ENCODE measurements around the gene ACSF3. TPM values are rescaled to one million over a fixed set of nuclear protein-coding genes. Genes with fewer than 3 reads are reported as not detected.

Gene ACSF3
- total RNA-seq, 1 experiment from 2014 or later, result 33.5 TPM

DNA sequence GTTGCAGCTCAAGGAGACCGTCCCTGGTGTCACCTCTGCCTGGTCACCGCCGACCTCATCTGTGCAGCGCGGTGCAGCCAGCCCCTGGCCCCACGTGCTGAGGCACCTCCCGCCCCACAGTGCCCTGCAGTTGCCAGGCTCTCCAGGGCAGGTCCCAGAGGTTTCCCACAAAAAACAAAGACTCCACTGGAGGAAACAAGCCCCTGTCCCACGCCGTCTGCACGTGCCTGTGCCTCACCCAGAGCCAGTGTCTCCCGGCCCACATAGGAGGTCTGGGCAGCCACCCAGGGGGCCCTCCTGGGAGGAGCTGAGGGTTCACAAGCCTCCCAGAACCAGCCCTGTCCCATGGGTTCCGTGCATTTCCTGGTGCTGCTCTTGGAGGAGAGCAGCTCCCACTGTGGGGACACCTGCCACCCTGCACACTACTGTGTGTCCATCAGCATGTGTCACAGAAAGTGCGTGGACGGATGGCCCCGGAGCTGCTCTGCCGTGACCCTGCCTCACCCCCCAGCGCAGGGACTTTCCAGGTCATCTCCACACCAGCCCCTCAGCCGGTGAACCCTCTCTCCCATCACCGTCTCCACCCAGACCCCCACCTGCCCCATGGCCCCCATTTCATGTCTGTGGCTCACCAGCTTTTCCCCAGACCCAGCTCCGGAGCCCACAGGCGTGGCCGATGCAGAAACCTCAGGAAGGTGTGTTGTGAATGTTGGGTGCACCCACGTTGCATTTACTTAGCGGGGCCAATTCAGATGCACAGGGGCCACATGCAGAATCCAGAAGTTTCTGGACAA is 60.9 kb downstream of the ACSF3 start:
- no TSS peak for BruUV-seq (replicated peaks)
- peaks cover 10% of the 10 kb centered on the region; the same call in 1 of the 2 replicates for H3K4me1 ChIP-seq (ENCODE audit: insufficient read depth, low read length)
- peaks cover 7% of the 10 kb centered on the region for H3F3A ChIP-seq (ENCODE audit: low read length, unreplicated experiment)
- H3K4me3 ChIP-seq (ENCODE audit: low read length), result no peak overlapping the region
- intact Hi-C loops (cut with micrococcal nuclease), result no loop called here
- no peak for TF ChIP-seq EZH2 (IDR thresholded peaks at IDR 0.05; ENCODE audit: low read length, unreplicated experiment)
- TF ChIP-seq EZH2phosphoT487 (IDR thresholded peaks at IDR 0.05; ENCODE audit: borderline replicate concordance, low read length), result no peak
- TF ChIP-seq, protein P1, sequence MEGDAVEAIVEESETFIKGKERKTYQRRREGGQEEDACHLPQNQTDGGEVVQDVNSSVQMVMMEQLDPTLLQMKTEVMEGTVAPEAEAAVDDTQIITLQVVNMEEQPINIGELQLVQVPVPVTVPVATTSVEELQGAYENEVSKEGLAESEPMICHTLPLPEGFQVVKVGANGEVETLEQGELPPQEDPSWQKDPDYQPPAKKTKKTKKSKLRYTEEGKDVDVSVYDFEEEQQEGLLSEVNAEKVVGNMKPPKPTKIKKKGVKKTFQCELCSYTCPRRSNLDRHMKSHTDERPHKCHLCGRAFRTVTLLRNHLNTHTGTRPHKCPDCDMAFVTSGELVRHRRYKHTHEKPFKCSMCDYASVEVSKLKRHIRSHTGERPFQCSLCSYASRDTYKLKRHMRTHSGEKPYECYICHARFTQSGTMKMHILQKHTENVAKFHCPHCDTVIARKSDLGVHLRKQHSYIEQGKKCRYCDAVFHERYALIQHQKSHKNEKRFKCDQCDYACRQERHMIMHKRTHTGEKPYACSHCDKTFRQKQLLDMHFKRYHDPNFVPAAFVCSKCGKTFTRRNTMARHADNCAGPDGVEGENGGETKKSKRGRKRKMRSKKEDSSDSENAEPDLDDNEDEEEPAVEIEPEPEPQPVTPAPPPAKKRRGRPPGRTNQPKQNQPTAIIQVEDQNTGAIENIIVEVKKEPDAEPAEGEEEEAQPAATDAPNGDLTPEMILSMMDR (conservative IDR thresholded peaks at IDR 0.05; ENCODE audit: low read depth, low read length), result no peak
- H3K9ac ChIP-seq (ENCODE audit: low read length), result no peak overlapping the region
- H3K4me2 ChIP-seq (ENCODE audit: low read length), result no peak overlapping the region
- ChIA-PET CTCF (no interaction called here), POLR2A (ENCODE audit: unreplicated experiment) (no interaction called here)
- ATAC-seq, result peak; percentile 29
- H3K36me3 ChIP-seq (ENCODE audit: low read depth, low read length), result no peaks in the 10 kb centered on the region
- no peaks in the 10 kb centered on the region for H3K9me2 ChIP-seq (replicated peaks; ENCODE audit: low read length)
- no peak overlapping the region for H2AFZ ChIP-seq (ENCODE audit: low read length)
- H3K27me3 ChIP-seq (ENCODE audit: low read length), result no peaks in the 10 kb centered on the region
- H4K20me1 ChIP-seq (ENCODE audit: low read length), result no peaks in the 10 kb centered on the region
- no peak for DNase-seq
- H3K27ac ChIP-seq (ENCODE audit: low read length), result no peak overlapping the region
- no peaks in the 10 kb centered on the region for H3K9me3 ChIP-seq (ENCODE audit: low read length)
- no peaks in the 10 kb centered on the region for H3K79me2 ChIP-seq (ENCODE audit: low read length)

DNA sequence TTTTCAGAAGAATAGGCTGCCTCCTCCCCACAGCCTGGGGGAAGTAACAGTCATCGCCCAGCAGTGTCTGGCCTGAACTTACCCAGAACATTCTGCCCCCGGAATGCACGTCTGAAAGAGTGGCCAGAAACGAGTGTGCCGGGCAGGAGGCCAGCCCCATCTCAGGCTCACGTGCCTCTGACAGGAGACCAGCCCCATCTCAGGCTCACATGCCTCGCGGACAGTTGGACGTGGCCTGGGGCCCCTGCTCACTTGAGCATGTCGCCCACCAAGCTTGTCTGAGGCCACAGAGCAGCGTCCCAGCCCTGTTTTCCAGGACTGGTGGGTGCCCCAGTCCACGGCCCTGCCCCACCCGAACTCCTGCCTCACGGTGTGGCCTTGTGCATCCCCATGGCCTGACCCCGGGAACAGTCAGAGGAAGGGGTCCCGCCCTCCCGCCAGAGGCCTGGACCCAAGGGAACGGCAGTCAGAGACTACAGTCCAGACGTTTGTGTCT is 61.6 kb downstream of the ACSF3 start:
- Histone ChIP-seq H3K4me3 (ENCODE audit: low read length) (no peak overlapping the region), H3K4me1 (ENCODE audit: insufficient read depth, low read length) (peaks cover 10% of the 10 kb centered on the region; the same call in 1 of the 2 replicates), H3K27me3 (ENCODE audit: low read length) (no peaks in the 10 kb centered on the region), H3K79me2 (ENCODE audit: low read length) (no peaks in the 10 kb centered on the region), H3K9ac (ENCODE audit: low read length) (no peak overlapping the region), H4K20me1 (ENCODE audit: low read length) (no peaks in the 10 kb centered on the region), H3K9me2 (replicated peaks; ENCODE audit: low read length) (no peaks in the 10 kb centered on the region), H3F3A (ENCODE audit: low read length, unreplicated experiment) (peaks cover 7% of the 10 kb centered on the region), H3K4me2 (ENCODE audit: low read length) (no peak overlapping the region), H3K9me3 (ENCODE audit: low read length) (no peaks in the 10 kb centered on the region), H2AFZ (ENCODE audit: low read length) (no peak overlapping the region), H3K27ac (ENCODE audit: low read length) (no peak overlapping the region), H3K36me3 (ENCODE audit: low read depth, low read length) (no peaks in the 10 kb centered on the region)
- intact Hi-C loops (cut with micrococcal nuclease), result no loop called here
- POLR2A ChIA-PET (ENCODE audit: unreplicated experiment), result no interaction called here
- BruUV-seq (replicated peaks), result no TSS peak
- CTCF ChIA-PET, result no interaction called here
- ATAC-seq, result no peak; the same call in 1 of the 2 replicates
- TF ChIP-seq EZH2 (IDR thresholded peaks at IDR 0.05; ENCODE audit: low read length, unreplicated experiment) (no peak), EZH2phosphoT487 (IDR thresholded peaks at IDR 0.05; ENCODE audit: borderline replicate concordance, low read length) (no peak)
- TF ChIP-seq, protein P1 (conservative IDR thresholded peaks at IDR 0.05; ENCODE audit: low read depth, low read length), result no peak
- DNase-seq, result no peak
